ENCODE results near the gene BTBD10. TPM values are rescaled to one million over a fixed set of nuclear protein-coding genes. Genes with fewer than 3 reads are reported as not detected.
"Not testable (repeated sequence)": the region's sequence is repeated elsewhere in the genome, so short reads cannot be mapped to it uniquely, and the experiment has no call there.

BTBD10 gene
- total and polyA plus RNA-seq, 11 donors, result 5.9 to 31.4 (median 25.8) TPM

DNA sequence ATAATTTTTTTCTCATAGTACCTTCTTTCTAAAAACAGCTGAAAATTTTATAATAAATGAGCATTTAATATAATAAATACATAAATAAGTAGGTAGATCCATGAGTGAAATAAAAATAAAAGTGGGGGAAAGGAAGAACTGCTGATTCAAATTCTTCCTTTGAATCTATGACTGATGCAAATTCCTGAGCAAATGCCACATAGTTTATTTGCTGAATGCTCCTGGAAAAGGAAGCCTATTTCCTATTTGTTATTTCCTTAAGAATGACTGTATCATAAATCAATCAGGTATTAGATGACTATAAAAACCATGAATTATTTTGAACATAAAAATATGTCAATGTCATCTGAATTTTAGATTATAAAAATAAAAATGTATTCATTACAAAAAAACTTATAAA lies 16.6 kb downstream of the BTBD10 start:
- H3K4me3 ChIP-seq, result no peak overlapping the region
- ATAC-seq (no peak), DNase-seq (no peak)
- TF ChIP-seq, protein P1, sequence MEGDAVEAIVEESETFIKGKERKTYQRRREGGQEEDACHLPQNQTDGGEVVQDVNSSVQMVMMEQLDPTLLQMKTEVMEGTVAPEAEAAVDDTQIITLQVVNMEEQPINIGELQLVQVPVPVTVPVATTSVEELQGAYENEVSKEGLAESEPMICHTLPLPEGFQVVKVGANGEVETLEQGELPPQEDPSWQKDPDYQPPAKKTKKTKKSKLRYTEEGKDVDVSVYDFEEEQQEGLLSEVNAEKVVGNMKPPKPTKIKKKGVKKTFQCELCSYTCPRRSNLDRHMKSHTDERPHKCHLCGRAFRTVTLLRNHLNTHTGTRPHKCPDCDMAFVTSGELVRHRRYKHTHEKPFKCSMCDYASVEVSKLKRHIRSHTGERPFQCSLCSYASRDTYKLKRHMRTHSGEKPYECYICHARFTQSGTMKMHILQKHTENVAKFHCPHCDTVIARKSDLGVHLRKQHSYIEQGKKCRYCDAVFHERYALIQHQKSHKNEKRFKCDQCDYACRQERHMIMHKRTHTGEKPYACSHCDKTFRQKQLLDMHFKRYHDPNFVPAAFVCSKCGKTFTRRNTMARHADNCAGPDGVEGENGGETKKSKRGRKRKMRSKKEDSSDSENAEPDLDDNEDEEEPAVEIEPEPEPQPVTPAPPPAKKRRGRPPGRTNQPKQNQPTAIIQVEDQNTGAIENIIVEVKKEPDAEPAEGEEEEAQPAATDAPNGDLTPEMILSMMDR (IDR thresholded peaks at IDR 0.05), result no peak
- TF ChIP-seq POLR2A (IDR thresholded peaks at IDR 0.05), result no peak
- H3K27ac ChIP-seq, result peak overlapping the region in 1 of 12 donors; percentile 1
- H3K36me3 ChIP-seq, result no peaks in the 10 kb centered on the region
- peaks cover 0 to 36% (median 11%) of the 10 kb centered on the region in 12 donors for H3K4me1 ChIP-seq
- no peaks in the 10 kb centered on the region for H3K27me3 ChIP-seq
- intact Hi-C loops (cut with DNase I), result no loop called here
- H3K9me3 ChIP-seq, result peaks cover 0 to 11% (median 0%) of the 10 kb centered on the region in 12 donors

GRCh38 chr11:13445588-13445987 lies 17.4 kb downstream of the BTBD10 start:
- intact Hi-C loops (cut with DNase I), result no loop called here
- 92 to 96% (median 93%) methylated on average over 2 of the region's 2 CpGs for WGBS, 4 donors
- Histone ChIP-seq H3K27me3 (no peaks in the 10 kb centered on the region), H3K9me3 (peaks cover 0 to 9% (median 0%) of the 10 kb centered on the region in 12 donors), H3K36me3 (no peaks in the 10 kb centered on the region), H3K4me1 (peaks cover 0 to 35% (median 13%) of the 10 kb centered on the region in 12 donors), H3K27ac (no peak overlapping the region), H3K4me3 (no peak overlapping the region)
- ATAC-seq (no peak), DNase-seq (no peak)
- no peak for TF ChIP-seq POLR2A (IDR thresholded peaks at IDR 0.05)
- TF ChIP-seq, protein P1 (IDR thresholded peaks at IDR 0.05), result no peak

- peak in 2 of 5 donors; percentile 22 to 27 for DNase-seq
- peak overlapping the region in 9 of 12 donors; percentile 3 to 55 (median 41) for H3K27ac ChIP-seq
- intact Hi-C loops (cut with DNase I), result no loop called here
- peaks cover 0 to 20% (median 7%) of the 10 kb centered on the region in 12 donors for H3K4me1 ChIP-seq
- H3K27me3 ChIP-seq, result no peaks in the 10 kb centered on the region
- peak; percentile 86 to 99 (median 98) for ATAC-seq
- WGBS, 4 donors, result 13 to 27% (median 17%) methylated on average over 8 of the region's 8 CpGs
- H3K9me3 ChIP-seq, result no peaks in the 10 kb centered on the region
- H3K36me3 ChIP-seq, result no peaks in the 10 kb centered on the region
- H3K4me3 ChIP-seq, result peak overlapping the region in 10 of 12 donors; percentile 21 to 50 (median 32)
- no peak for TF ChIP-seq POLR2A (IDR thresholded peaks at IDR 0.05)
Measured at GRCh38 chr11:13440100-13440855, 22.7 kb downstream of the BTBD10 start.

DNA sequence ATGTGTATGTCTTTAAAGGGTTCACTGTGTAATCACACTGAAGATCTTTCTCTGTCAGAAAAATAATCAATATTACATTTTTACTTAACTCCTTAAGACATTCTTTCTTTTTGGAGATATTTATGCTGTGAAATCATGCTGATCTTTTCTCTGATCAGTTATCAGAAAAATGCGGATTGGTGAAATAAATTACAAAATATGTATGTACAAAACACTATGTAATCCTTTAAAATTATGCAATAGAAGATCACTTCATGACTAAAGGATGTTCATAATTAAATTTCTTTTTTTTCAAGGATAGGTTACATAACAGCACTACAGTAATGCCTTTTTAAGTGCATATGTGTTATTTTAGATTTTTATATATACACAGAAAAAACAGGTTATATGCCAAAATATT lies 24.7 kb downstream of the BTBD10 start:
- Histone ChIP-seq H3K27ac (no peak overlapping the region), H3K27me3 (no peaks in the 10 kb centered on the region), H3K9me3 (no peaks in the 10 kb centered on the region), H3K36me3 (no peaks in the 10 kb centered on the region), H3K4me1 (peaks cover 0 to 22% (median 9%) of the 10 kb centered on the region in 12 donors), H3K4me3 (no peak overlapping the region)
- 97 to 100% (median 98%) methylated on average over 1 of the region's 1 CpG for WGBS, 4 donors
- no peak for TF ChIP-seq POLR2A (IDR thresholded peaks at IDR 0.05)
- TF ChIP-seq, protein P1 (IDR thresholded peaks at IDR 0.05), result no peak
- intact Hi-C loops (cut with DNase I), result no loop called here
- no peak for DNase-seq
- no peak for ATAC-seq

- H3K27me3 ChIP-seq; intact Hi-C loops (cut with DNase I); H3K27ac ChIP-seq; H3K9me3 ChIP-seq; H3K36me3 ChIP-seq; DNase-seq; ATAC-seq; H3K4me3 ChIP-seq: not testable (repeated sequence)
- H3K4me1 ChIP-seq, result peaks cover 0 to 32% (median 9%) of the 10 kb centered on the region in 12 donors
- 92 to 95% (median 95%) methylated on average over 7 of the region's 7 CpGs for WGBS, 4 donors
Measured at GRCh38 chr11:13436836-13437235, 26.2 kb downstream of the BTBD10 start.
